ENCODE data around the gene SRXN1. TPM values are rescaled to one million over a fixed set of nuclear protein-coding genes. Genes with fewer than 3 reads are reported as not detected.

Gene SRXN1
- total RNA-seq, 1 donor from 2014 or later: 12.6 TPM

DNA sequence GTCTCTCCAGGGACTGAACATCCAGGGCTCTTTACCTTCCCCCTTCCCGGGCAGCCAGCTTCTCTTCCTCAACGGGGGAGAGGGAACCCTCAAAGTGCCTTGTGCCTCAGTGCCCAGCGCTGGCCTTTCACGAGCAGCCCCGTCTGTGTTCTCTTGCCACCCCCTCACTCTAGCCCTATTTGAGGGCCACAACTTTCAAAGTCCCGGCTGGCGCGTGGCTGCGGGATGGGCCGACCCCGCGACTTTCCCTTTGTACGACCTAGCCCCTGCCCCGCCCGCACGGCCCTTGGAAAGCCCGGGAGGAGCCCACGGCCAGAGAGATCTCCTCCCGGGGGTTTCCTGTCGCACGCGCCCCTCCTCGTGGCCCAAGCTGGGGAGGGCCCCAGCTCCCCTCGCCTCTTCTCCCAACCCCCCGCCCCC is 22.0 kb upstream of the SRXN1 start:
- Mint-ChIP-seq H3K4me3 (peak overlapping the region; percentile 27), H3K27me3 (ENCODE audit: low read depth) (peaks cover 90% of the 10 kb centered on the region), H3K9me3 (no peaks in the 10 kb centered on the region), H3K36me3 (ENCODE audit: low read depth) (no peaks in the 10 kb centered on the region), H3K27ac (ENCODE audit: unreplicated experiment) (no peak overlapping the region), H3K4me1 (peaks cover 14% of the 10 kb centered on the region)
- TF ChIP-seq, protein P1, sequence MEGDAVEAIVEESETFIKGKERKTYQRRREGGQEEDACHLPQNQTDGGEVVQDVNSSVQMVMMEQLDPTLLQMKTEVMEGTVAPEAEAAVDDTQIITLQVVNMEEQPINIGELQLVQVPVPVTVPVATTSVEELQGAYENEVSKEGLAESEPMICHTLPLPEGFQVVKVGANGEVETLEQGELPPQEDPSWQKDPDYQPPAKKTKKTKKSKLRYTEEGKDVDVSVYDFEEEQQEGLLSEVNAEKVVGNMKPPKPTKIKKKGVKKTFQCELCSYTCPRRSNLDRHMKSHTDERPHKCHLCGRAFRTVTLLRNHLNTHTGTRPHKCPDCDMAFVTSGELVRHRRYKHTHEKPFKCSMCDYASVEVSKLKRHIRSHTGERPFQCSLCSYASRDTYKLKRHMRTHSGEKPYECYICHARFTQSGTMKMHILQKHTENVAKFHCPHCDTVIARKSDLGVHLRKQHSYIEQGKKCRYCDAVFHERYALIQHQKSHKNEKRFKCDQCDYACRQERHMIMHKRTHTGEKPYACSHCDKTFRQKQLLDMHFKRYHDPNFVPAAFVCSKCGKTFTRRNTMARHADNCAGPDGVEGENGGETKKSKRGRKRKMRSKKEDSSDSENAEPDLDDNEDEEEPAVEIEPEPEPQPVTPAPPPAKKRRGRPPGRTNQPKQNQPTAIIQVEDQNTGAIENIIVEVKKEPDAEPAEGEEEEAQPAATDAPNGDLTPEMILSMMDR (conservative IDR thresholded peaks at IDR 0.05): no peak
- no peak for DNase-seq (ENCODE audit: low read depth, low spot score)

DNA sequence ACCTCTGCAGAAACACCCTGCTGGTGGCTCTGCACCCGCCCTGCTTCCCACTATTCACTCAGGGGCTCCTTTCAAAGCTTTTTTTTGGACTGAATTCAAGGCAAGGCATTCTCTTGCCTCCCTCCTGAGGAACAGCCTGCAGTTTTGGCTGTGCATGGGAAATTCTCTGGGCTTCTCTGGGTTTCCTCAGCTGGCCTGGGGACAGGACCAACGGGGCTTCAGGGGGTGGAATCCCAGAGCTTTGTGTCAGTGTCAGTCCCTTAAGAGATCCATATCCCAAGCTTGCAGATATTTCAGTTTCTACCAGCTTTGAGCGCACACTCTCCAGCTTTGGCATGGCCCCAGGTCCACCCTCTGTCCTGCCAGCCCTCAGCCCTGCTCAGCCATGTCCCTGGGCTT is 20.6 kb upstream of the SRXN1 start:
- Mint-ChIP-seq H3K9me3 (no peaks in the 10 kb centered on the region), H3K4me1 (peaks cover 14% of the 10 kb centered on the region), H3K36me3 (ENCODE audit: low read depth) (no peaks in the 10 kb centered on the region), H3K27ac (ENCODE audit: unreplicated experiment) (no peak overlapping the region), H3K4me3 (no peak overlapping the region), H3K27me3 (ENCODE audit: low read depth) (peaks cover 76% of the 10 kb centered on the region)
- no peak for DNase-seq (ENCODE audit: low read depth, low spot score)
- TF ChIP-seq, protein P1 (conservative IDR thresholded peaks at IDR 0.05): no peak

DNA sequence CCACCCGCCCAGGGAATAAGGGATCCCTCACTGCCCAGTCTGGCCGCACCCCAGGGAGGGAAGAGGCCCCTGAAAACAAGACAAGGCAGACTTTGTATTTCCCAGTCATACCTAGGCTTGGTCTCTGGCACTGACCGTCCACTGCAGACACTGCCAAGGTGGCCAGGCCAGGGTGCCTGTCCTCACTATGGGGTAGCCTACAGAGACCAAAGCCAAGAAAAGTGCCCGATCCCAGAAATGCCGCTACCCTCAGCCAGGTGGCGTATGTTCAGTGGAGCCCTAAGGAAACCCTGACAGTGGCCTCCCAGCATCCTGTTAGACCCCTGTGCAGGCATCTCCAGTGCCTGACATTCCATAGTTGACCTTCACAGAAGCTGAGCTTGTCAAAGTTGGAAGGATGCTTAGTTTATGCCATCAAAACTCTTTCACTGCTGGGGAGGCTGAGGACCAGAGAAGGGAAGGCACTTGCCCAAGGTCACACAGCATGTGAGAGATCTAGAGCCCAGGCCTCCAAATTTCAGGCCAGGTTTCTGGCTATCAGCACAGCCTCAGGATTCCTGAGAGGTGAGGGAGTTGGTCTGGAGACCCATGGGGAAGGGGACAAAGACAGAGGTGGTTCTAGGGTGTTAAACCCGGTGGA is 20.1 kb upstream of the SRXN1 start:
- no peak for DNase-seq (ENCODE audit: low read depth, low spot score)
- Mint-ChIP-seq H3K27me3 (ENCODE audit: low read depth) (peaks cover 73% of the 10 kb centered on the region), H3K9me3 (no peaks in the 10 kb centered on the region), H3K4me1 (peaks cover 14% of the 10 kb centered on the region), H3K27ac (ENCODE audit: unreplicated experiment) (no peak overlapping the region), H3K36me3 (ENCODE audit: low read depth) (no peaks in the 10 kb centered on the region), H3K4me3 (no peak overlapping the region)
- TF ChIP-seq, protein P1 (conservative IDR thresholded peaks at IDR 0.05): peak; percentile 32

DNA sequence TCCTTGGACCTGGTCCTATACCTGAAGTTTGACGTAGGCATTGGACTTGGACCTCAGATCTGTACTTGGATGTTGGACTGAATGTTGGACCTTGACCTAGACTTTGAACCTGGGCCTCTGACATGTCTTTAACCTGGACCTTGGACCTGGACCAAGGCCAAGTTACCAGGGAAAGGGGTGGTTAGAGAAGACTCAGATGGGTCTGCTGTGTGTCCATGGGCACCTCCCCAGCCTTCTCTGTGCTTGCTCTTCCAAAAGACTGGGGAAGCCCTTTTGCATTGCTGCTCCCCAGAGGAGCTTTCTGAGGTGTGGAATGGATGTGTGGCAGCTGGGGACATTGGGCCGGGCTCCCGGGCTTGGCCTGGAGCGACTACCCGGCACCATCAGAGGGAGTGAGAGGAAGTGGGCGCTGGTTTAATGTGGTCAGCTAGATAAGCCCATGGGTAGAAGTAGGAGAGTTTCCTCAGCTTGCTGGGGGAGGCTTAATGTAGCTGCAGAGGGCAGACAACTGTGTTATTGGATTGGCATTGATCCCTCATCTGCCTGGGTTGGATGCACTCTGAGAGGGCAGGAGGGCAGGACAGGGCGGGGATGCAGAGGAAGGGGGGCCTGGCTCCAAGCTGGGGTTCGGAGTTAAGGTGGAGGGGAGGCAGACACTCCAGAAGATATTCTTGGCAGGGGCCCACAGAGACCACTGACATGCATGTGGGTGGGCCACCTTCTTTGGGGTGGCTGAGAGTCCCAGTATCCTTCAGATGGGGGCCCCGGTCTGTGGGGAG is 18.4 kb upstream of the SRXN1 start:
- Mint-ChIP-seq H3K36me3 (ENCODE audit: low read depth) (no peaks in the 10 kb centered on the region), H3K4me3 (no peak overlapping the region), H3K27ac (ENCODE audit: unreplicated experiment) (no peak overlapping the region), H3K9me3 (no peaks in the 10 kb centered on the region), H3K4me1 (peaks cover 17% of the 10 kb centered on the region), H3K27me3 (ENCODE audit: low read depth) (peaks cover 69% of the 10 kb centered on the region)
- no peak for DNase-seq (ENCODE audit: low read depth, low spot score)
- TF ChIP-seq, protein P1 (conservative IDR thresholded peaks at IDR 0.05): no peak

DNA sequence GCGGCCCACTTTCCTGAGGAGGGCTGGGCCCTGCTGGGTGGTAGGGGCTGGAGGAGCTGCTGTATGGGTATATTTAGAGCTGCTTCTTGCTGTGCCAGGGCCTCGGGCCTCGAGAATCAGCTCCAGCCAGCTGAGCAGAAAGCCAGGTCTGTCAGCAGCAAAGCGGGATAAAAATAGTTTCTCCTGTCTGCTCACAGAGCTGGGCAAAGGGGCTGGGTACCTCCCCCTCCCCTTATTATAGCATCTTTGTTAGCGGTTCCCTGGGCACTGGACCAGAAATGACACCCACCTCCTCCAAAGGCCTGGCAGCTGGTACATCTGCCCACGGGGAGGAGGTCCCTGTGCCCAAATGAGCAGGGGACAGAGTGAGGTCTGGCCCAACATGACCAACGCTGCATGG is 16.6 kb upstream of the SRXN1 start:
- DNase-seq (ENCODE audit: low read depth, low spot score): no peak
- no peaks in the 10 kb centered on the region for H3K9me3 Mint-ChIP-seq
- H3K27ac Mint-ChIP-seq (ENCODE audit: unreplicated experiment): no peak overlapping the region
- H3K36me3 Mint-ChIP-seq (ENCODE audit: low read depth): no peaks in the 10 kb centered on the region
- H3K4me1 Mint-ChIP-seq: peaks cover 11% of the 10 kb centered on the region
- TF ChIP-seq, protein P1 (conservative IDR thresholded peaks at IDR 0.05): no peak
- H3K27me3 Mint-ChIP-seq (ENCODE audit: low read depth): peaks cover 61% of the 10 kb centered on the region
- H3K4me3 Mint-ChIP-seq: no peak overlapping the region
